Heart right ventricle (tissue), 16 donors: ENCODE results near the gene PDE7B. TPM values are rescaled to one million over a fixed set of nuclear protein-coding genes. Genes with fewer than 3 reads are reported as not detected.

Source experiments
- ATAC-seq, 8 donors: fragments of 200-7000 bp; cut with Tn5 transposase; one replicate each; pipeline ENCODE4 v1.9.1; 2020; ENCODE audit warnings: mild to moderate bottlenecking in 8 of 8, moderate library complexity in 8 of 8, moderate number of reproducible peaks in 1 of 8
- DNase-seq, 2 donors: peaks; one replicate each; pipeline ENCODE4 v3.0.0-alpha.2; 2020
- H3K27ac ChIP-seq, 10 donors: fragments of 200-600 bp; sonication (generic) in 2 of 10; one replicate each; pipeline versions ENCODE4 v1.5.0 to v1.8.0; 2020 to 2022; ENCODE audit warnings: mild to moderate bottlenecking in 3 of 10
- H3K27me3 ChIP-seq, 7 donors: fragments of 200-600 bp; one replicate each; pipeline ENCODE4 v1.8.0; 2021 to 2022; ENCODE audit warnings: mild to moderate bottlenecking in 2 of 7
- H3K36me3 ChIP-seq, 9 donors: fragments of 200-600 bp; sonication (generic) in 1 of 9; one replicate each; pipeline versions ENCODE4 v1.5.0 to v1.8.0; 2020 to 2022; ENCODE audit warnings: mild to moderate bottlenecking in 2 of 9
- H3K4me1 ChIP-seq, 9 donors: fragments of 200-600 bp; sonication (generic) in 1 of 9; one replicate each; pipeline versions ENCODE4 v1.5.0 to v1.8.0; 2020 to 2022; ENCODE audit warnings: mild to moderate bottlenecking in 4 of 9
- H3K4me3 ChIP-seq, 10 donors: fragments of 200-600 bp; sonication (generic) in 2 of 10; one replicate each; pipeline versions ENCODE4 v1.5.0 to v1.8.0; 2020 to 2022; ENCODE audit warnings: mild to moderate bottlenecking in 7 of 10, moderate library complexity in 2 of 10
- H3K9me3 ChIP-seq, 11 donors: fragments of 200-600 bp in 10 of 11; sonication (generic) in 2 of 11; one replicate each; pipeline versions ENCODE4 v1.5.0 to v1.8.0; 2013 to 2022; ENCODE audit warnings: mild to moderate bottlenecking in 2 of 11, control low read depth in 1 of 11, moderate library complexity in 1 of 11
- WGBS, 2 donors: extraction: QIAGEN DNeasy Blood & Tissue Kit; methylation state at CpG; one replicate each; pipeline ENCODE4 v1.1.7; 2013; ENCODE audit warnings: inconsistent platforms in 1 of 2; 5-methylcytosine and 5-hydroxymethylcytosine counted together
- intact Hi-C, 10 donors: fragments of 100-400 bp; cut with DNase I; formaldehyde crosslinking; loops; one replicate each; pipeline versions ENCODE4 v1.11.1 to v1.14.2; 2022
- polyA plus RNA-seq, 2 donors: library from polyadenylated mRNA; stranded (reverse); fragments of 200-250 nt; gene quantifications; one replicate each; pipeline ENCODE4 v1.2.3, GENCODE V29; 2013
- total RNA-seq, 10 donors: library from RNA; stranded (reverse); fragmentation: NEBNext Ultra II Directional in 3 of 10; extraction: Animal tissue kit (Norgen Biotek cat#: 25700) in 3 of 10; gene quantifications; one replicate each; pipeline versions ENCODE4 v1.2.1 to v1.2.4, GENCODE V29; 2021 to 2023
- TF ChIP-seq, protein P1 (sequence below), 9 donors: fragments of 200-600 bp; sonication (generic) in 2 of 9; IDR thresholded peaks; one replicate each; pipeline versions ENCODE4 v1.5.0 to v1.8.0; 2021 to 2022; ENCODE audit warnings: antibody characterized with exemption in 9 of 9, mild to moderate bottlenecking in 5 of 9, moderate library complexity in 1 of 9
- donor health status: Arrhythmogenic right ventricular cardiomyopathy.
- donor health status: ischemic (EF 13 %, LVEDD 7.1; RV severe dilation, severe dysfunction).
- donor health status: healthy with polysubstance abuse.
- donor health status: DM: no; HTN: yes; CAD: no.
- donor health status: DM: no; HTN: no; CAD: no.
- donor health status: ischemic (EF 25% LVEDD 6.9; RV normal size, moderate dysfunction).
- donor health status: ischemic (EF 25% LVEDD 5.7; RV mildly dilated, moderate dysfunction).
- donor health status: healthy.
- donor health status: DM: yes; HTN: yes; CAD: no.
- donor health status: Ischemic cardiomyopathy.
- donor health status: ischemic (EF 35%, LVEDD 5.7; RV mildly dilated, moderate dysfunction).
- donor health status: nonischemic (EF 11% LVEDD 7.7; RV severe dilation, severe dysfunction).
- donor health status: DM: yes; HTN: yes; CAD: no.
- donor health status: PGD.
- donor health status: ischemic (EF 29% LVEDD 5.4; RV normal size, mild dysfunction).
- donor health status: nonischemic (EF 23%, LVEDD 6.1; RV moderate dilation, normal function).

PDE7B gene
- total and polyA plus RNA-seq, 12 donors: 3.7 to 19.6 (median 10.8) TPM

DNA sequence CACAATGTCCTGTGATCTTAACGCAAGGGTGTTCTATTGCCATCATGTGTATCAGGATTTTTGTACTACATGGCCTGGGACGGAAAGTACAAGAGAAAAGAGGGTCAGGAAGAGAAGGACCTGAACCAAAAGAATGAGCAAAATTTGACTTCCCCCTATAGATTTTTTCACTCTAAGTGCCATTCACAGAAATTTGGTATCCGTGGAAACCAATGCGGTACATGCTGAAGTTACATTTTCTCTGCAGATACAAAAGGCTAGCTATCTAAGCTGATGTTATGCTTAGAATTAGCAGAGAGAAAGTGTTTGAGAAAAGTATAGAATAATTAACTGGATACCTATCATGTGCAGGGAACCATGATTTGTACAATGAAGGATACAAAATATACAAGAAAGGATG, 12.4 kb upstream of the PDE7B start:
- ATAC-seq (no peak), DNase-seq (no peak)
- Histone ChIP-seq H3K27ac (no peak overlapping the region), H3K9me3 (peaks cover 0 to 8% (median 0%) of the 10 kb centered on the region in 11 donors), H3K36me3 (no peaks in the 10 kb centered on the region), H3K27me3 (peaks cover 0 to 5% (median 0%) of the 10 kb centered on the region in 7 donors), H3K4me3 (no peak overlapping the region), H3K4me1 (no peaks in the 10 kb centered on the region)
- intact Hi-C loops: no loop called here
- WGBS, 2 donors: 96 to 97% methylated on average over 4 of the region's 4 CpGs
- TF ChIP-seq, protein P1, sequence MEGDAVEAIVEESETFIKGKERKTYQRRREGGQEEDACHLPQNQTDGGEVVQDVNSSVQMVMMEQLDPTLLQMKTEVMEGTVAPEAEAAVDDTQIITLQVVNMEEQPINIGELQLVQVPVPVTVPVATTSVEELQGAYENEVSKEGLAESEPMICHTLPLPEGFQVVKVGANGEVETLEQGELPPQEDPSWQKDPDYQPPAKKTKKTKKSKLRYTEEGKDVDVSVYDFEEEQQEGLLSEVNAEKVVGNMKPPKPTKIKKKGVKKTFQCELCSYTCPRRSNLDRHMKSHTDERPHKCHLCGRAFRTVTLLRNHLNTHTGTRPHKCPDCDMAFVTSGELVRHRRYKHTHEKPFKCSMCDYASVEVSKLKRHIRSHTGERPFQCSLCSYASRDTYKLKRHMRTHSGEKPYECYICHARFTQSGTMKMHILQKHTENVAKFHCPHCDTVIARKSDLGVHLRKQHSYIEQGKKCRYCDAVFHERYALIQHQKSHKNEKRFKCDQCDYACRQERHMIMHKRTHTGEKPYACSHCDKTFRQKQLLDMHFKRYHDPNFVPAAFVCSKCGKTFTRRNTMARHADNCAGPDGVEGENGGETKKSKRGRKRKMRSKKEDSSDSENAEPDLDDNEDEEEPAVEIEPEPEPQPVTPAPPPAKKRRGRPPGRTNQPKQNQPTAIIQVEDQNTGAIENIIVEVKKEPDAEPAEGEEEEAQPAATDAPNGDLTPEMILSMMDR (IDR thresholded peaks at IDR 0.05): no peak

DNA sequence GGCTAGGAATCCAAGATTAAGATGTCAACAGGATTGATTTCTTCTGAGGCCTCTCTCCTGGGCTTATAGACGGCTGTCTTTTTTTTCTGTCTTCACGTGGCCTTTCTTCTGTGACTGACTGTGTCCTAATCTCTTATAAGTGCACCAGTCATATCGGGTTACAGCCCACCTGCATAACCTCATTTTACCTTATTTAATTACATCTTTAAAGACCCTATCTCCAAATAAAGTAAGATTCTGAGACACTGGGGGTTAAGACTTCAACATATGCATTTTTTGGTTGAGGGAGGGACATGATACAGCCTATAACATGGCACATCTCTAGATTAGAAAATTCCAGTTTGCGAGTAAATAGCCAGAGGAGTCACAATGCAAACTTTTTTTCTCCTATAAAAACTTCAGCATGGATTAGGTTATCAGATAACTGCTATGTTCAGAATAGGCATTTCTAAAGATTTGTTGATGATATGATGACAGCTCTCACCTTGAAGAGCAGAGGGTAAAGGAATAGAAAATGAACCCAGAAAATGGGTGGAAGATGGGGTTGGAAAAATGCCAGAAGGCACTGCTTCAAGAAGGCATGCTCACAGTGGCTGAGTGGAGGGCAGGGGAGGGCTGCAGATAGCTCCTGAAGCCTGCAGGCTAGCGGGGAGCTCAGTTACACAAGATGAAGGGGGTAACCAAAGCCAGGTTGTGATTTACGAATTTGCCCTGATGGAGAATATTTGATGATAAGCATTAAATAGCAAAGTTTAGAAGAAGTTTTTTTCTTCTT, 8.7 kb upstream of the PDE7B start:
- Histone ChIP-seq H3K36me3 (no peaks in the 10 kb centered on the region), H3K4me1 (no peaks in the 10 kb centered on the region), H3K4me3 (no peak overlapping the region), H3K27ac (no peak overlapping the region), H3K27me3 (no peaks in the 10 kb centered on the region), H3K9me3 (peaks cover 0 to 8% (median 0%) of the 10 kb centered on the region in 11 donors)
- intact Hi-C loops: no loop called here
- TF ChIP-seq, protein P1 (IDR thresholded peaks at IDR 0.05): no peak
- DNase-seq (no peak), ATAC-seq (no peak)
- 87 to 89% methylated on average over 6 of the region's 6 CpGs for WGBS, 2 donors

DNA sequence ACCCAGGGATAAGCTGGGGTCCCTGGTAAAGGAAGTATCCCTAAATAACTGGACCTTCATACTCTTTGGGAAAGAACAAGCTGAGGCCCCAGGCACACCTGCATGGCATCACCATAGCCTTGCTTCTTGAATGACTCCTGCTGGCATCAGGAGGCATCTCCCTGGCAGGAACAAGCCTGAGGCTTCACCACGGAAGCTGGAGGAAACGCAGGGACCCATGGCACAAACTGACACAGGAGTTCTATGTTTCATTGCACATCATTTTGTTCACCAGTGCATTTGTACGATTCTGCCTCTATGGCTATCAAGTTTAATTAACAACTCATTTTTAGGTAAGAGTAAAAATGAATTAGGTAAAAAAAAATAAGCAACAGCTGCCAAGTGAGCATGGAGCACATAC, 619 bp upstream of the PDE7B start:
- no peaks in the 10 kb centered on the region for H3K27me3 ChIP-seq
- H3K36me3 ChIP-seq: no peaks in the 10 kb centered on the region
- ATAC-seq (no peak), DNase-seq (no peak)
- peaks cover 0 to 40% (median 14%) of the 10 kb centered on the region in 9 donors for H3K4me1 ChIP-seq
- peak overlapping the region in 8 of 10 donors; percentile 38 to 82 (median 72) for H3K27ac ChIP-seq
- 56 to 64% methylated on average over 3 of the region's 3 CpGs for WGBS, 2 donors
- intact Hi-C loops: loop anchor here in 2 of 10 donors (5.0 kb wide), 2 partner anchors 39 to 51 kb away; no protein-coding TSS in a partner anchor
- no peaks in the 10 kb centered on the region for H3K9me3 ChIP-seq
- H3K4me3 ChIP-seq: peak overlapping the region in 3 of 10 donors; percentile 34 to 58 (median 51)
- TF ChIP-seq, protein P1 (IDR thresholded peaks at IDR 0.05): no peak

DNA sequence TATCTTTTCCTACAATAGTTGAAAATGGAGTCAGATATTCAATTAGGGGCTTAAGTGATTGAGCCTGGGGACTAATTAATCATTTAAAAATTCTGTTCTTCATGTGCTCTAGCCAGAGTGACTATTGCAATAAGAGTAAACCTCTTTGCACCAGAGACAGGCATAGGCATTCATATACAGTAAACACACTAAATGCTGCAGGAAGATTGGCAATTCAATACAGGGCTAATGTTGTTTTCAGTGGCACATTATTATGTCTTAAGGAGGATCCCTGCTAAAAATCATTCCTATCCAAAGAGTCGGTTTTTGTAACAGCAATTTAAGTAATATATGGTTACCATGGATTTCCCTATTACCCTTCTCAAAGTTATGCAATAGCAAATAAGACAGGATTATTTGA, 1.2 kb downstream of the PDE7B start:
- Histone ChIP-seq H3K4me3 (peak overlapping the region; percentile 2 to 58 (median 51)), H3K36me3 (no peaks in the 10 kb centered on the region), H3K27me3 (no peaks in the 10 kb centered on the region), H3K27ac (peak overlapping the region in 8 of 10 donors; percentile 38 to 82 (median 72)), H3K9me3 (no peaks in the 10 kb centered on the region), H3K4me1 (peaks cover 0 to 49% (median 14%) of the 10 kb centered on the region in 9 donors)
- 29 to 53% methylated on average over 1 of the region's 1 CpG for WGBS, 2 donors
- ATAC-seq: no peak
- TF ChIP-seq, protein P1 (IDR thresholded peaks at IDR 0.05): no peak
- no peak for DNase-seq
- intact Hi-C loops: loop anchor here in 2 of 10 donors (5.0 kb wide), 2 partner anchors 40 to 50 kb away; no protein-coding TSS in a partner anchor
